HUES48 (cell line): ENCODE measurements around the gene RILPL1.
"Not testable (repeated sequence)": the region's sequence is repeated elsewhere in the genome, so short reads cannot be mapped to it uniquely, and the experiment has no call there.

Source experiments
- H3K27ac ChIP-seq: one replicate; pipeline ENCODE4 v1.7.0; 2013; ENCODE audit warnings: low read depth, low read length, inconsistent platforms
- H3K27me3 ChIP-seq: 2 replicates; pipeline ENCODE4 v1.6.1; 2013; ENCODE audit warnings: mild to moderate bottlenecking, low read length; ENCODE audit not compliant: control insufficient read depth, insufficient read depth
- H3K36me3 ChIP-seq: 2 replicates; pipeline ENCODE4 v1.6.1; 2013; ENCODE audit warnings: low read length; ENCODE audit not compliant: control insufficient read depth, insufficient read depth
- H3K4me1 ChIP-seq: 2 replicates; pipeline ENCODE4 v1.6.1; 2013; ENCODE audit warnings: mild to moderate bottlenecking, low read length; ENCODE audit not compliant: control insufficient read depth, insufficient read depth
- H3K4me3 ChIP-seq: 2 replicates; pipeline ENCODE4 v1.5.1; 2013; ENCODE audit warnings: mild to moderate bottlenecking, low read depth, low read length
- H3K9ac ChIP-seq: 2 replicates; pipeline ENCODE4 v1.6.1; 2013; ENCODE audit warnings: mild to moderate bottlenecking, low read depth, low read length, moderate library complexity
- H3K9me3 ChIP-seq: 2 replicates; pipeline ENCODE4 v1.6.1; 2013; ENCODE audit warnings: low read length; ENCODE audit not compliant: control insufficient read depth, insufficient read depth

Gene RILPL1

GRCh38 chr12:123441523-123442164 is 91.9 kb downstream of the RILPL1 start:
- Histone ChIP-seq H3K36me3 (no peaks in the 10 kb centered on the region), H3K4me3 (no peak overlapping the region), H3K4me1 (peaks cover 7% of the 10 kb centered on the region), H3K9ac (no peak overlapping the region), H3K27ac (no peak overlapping the region), H3K9me3 (no peaks in the 10 kb centered on the region), H3K27me3 (peaks cover 13% of the 10 kb centered on the region)

GRCh38 chr12:123436017-123436964 is 97.2 kb downstream of the RILPL1 start, which contains the start of gene RILPL2:
Gene RILPL2, minus strand, starts transcription at chr12:123436684. Its CDS starts 264 bp downstream, at chr12:123436420.
- Histone ChIP-seq H3K4me1 (no peaks in the 10 kb centered on the region), H3K9ac (no peak within 1 kb of the TSS), H3K27ac (peak within 1 kb of the TSS; percentile 28), H3K27me3 (peaks cover 24% of the 10 kb centered on the region), H3K9me3 (no peaks in the 10 kb centered on the region), H3K4me3 (peak within 1 kb of the TSS; percentile 93), H3K36me3 (no peaks in the 10 kb centered on the region)

- H3K4me3 ChIP-seq, result peak overlapping the region; percentile 93
- H3K27me3 ChIP-seq, result peaks cover 24% of the 10 kb centered on the region
- no peaks in the 10 kb centered on the region for H3K4me1 ChIP-seq
- no peaks in the 10 kb centered on the region for H3K36me3 ChIP-seq
- no peaks in the 10 kb centered on the region for H3K9me3 ChIP-seq
- H3K27ac ChIP-seq, result no peak overlapping the region
- H3K9ac ChIP-seq, result no peak overlapping the region
Observed at GRCh38 chr12:123435636-123436016, 97.9 kb downstream of the RILPL1 start.

- Histone ChIP-seq H3K9ac (no peak overlapping the region), H3K27me3 (peaks cover 24% of the 10 kb centered on the region), H3K36me3 (peaks cover under 1% of the 10 kb centered on the region; the same call in 1 of the 2 replicates), H3K9me3 (no peaks in the 10 kb centered on the region), H3K4me3 (no peak overlapping the region), H3K4me1 (no peaks in the 10 kb centered on the region), H3K27ac (no peak overlapping the region)
Observed at GRCh38 chr12:123433615-123434014, 99.9 kb downstream of the RILPL1 start.

- not testable (repeated sequence) for H3K9ac ChIP-seq, H3K36me3 ChIP-seq, H3K4me1 ChIP-seq, H3K4me3 ChIP-seq, H3K9me3 ChIP-seq, H3K27ac ChIP-seq
- peaks cover 17% of the 10 kb centered on the region for H3K27me3 ChIP-seq
Observed at GRCh38 chr12:123431951-123432817, 101.3 kb downstream of the RILPL1 start.

- not testable (repeated sequence) for H3K4me3 ChIP-seq, H3K27me3 ChIP-seq, H3K9ac ChIP-seq, H3K4me1 ChIP-seq, H3K27ac ChIP-seq, H3K9me3 ChIP-seq, H3K36me3 ChIP-seq
Observed at GRCh38 chr12:123429101-123429500, 104.4 kb downstream of the RILPL1 start.

- H3K4me3 ChIP-seq, result no peak overlapping the region
- no peak overlapping the region for H3K27ac ChIP-seq
- H3K27me3 ChIP-seq, result no peaks in the 10 kb centered on the region
- H3K4me1 ChIP-seq, result no peaks in the 10 kb centered on the region
- H3K9me3 ChIP-seq, result no peaks in the 10 kb centered on the region
- H3K36me3 ChIP-seq, result peaks cover 3% of the 10 kb centered on the region; the same call in 1 of the 2 replicates
- H3K9ac ChIP-seq, result no peak overlapping the region
Observed at GRCh38 chr12:123428591-123428990, 104.9 kb downstream of the RILPL1 start.

GRCh38 chr12:123427036-123427769 is 106.3 kb downstream of the RILPL1 start:
- no peaks in the 10 kb centered on the region for H3K9me3 ChIP-seq
- H3K27me3 ChIP-seq, result no peaks in the 10 kb centered on the region
- no peak overlapping the region for H3K27ac ChIP-seq
- no peak overlapping the region for H3K4me3 ChIP-seq
- H3K4me1 ChIP-seq, result no peaks in the 10 kb centered on the region
- H3K36me3 ChIP-seq, result peaks cover 3% of the 10 kb centered on the region; the same call in 1 of the 2 replicates
- H3K9ac ChIP-seq, result no peak overlapping the region

GRCh38 chr12:123421314-123421713 is 112.2 kb downstream of the RILPL1 start:
- H3K9me3 ChIP-seq, result no peaks in the 10 kb centered on the region
- H3K9ac ChIP-seq, result no peak overlapping the region
- H3K4me3 ChIP-seq, result no peak overlapping the region
- H3K36me3 ChIP-seq, result no peaks in the 10 kb centered on the region
- H3K27ac ChIP-seq, result no peak overlapping the region
- H3K27me3 ChIP-seq, result no peaks in the 10 kb centered on the region
- H3K4me1 ChIP-seq, result no peaks in the 10 kb centered on the region
